ENCODE measurements around the gene TOMM34.

DNA sequence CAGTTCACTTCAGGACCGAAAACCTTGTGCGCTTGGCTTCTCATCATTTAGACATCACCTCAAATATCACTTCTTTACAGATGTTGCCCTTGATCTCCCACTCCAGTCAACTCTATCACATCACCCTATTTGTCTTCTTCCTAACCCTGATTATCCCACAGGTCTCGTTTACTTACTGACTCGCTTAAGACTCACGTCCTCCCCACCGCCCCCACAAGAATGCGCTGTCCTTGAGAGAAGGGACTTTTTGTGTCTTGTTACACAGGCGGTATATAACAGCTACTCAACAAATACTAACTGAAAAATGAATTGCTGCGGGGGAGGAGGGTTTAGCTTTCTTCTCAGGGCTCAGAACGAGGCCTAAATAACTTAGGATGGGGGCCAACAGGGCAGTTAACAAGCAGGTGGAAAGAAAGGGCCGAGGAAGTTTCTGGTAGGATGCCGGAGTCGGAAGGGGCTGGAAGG is 527 bp downstream of the TOMM34 start:
- TF ChIP-seq, protein P1, sequence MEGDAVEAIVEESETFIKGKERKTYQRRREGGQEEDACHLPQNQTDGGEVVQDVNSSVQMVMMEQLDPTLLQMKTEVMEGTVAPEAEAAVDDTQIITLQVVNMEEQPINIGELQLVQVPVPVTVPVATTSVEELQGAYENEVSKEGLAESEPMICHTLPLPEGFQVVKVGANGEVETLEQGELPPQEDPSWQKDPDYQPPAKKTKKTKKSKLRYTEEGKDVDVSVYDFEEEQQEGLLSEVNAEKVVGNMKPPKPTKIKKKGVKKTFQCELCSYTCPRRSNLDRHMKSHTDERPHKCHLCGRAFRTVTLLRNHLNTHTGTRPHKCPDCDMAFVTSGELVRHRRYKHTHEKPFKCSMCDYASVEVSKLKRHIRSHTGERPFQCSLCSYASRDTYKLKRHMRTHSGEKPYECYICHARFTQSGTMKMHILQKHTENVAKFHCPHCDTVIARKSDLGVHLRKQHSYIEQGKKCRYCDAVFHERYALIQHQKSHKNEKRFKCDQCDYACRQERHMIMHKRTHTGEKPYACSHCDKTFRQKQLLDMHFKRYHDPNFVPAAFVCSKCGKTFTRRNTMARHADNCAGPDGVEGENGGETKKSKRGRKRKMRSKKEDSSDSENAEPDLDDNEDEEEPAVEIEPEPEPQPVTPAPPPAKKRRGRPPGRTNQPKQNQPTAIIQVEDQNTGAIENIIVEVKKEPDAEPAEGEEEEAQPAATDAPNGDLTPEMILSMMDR (IDR thresholded peaks at IDR 0.05), result no peak
- no peak for TF ChIP-seq POLR2A (IDR thresholded peaks at IDR 0.05)
